Measurements from ENCODE around the gene EXT2.

DNA sequence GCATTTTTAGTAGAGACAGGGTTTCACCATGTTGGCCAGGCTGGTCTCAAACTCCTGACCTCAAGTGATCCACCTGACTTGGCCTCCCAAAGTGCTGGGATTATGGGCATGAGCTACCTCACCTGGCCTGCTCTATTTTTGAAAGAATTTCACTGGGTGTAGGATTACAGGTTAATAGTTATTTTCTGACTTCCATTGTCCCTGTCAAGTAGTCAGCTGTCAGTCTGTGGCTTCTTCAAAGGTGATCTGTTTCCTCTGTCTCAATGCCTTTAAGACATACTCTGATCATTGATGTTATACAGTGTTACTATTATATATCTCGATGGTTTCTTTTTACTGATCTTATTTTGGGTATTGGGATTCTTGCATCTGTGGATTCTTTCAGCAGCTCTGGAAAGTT, 10.1 kb upstream of the EXT2 start:
- TF ChIP-seq, protein P1, sequence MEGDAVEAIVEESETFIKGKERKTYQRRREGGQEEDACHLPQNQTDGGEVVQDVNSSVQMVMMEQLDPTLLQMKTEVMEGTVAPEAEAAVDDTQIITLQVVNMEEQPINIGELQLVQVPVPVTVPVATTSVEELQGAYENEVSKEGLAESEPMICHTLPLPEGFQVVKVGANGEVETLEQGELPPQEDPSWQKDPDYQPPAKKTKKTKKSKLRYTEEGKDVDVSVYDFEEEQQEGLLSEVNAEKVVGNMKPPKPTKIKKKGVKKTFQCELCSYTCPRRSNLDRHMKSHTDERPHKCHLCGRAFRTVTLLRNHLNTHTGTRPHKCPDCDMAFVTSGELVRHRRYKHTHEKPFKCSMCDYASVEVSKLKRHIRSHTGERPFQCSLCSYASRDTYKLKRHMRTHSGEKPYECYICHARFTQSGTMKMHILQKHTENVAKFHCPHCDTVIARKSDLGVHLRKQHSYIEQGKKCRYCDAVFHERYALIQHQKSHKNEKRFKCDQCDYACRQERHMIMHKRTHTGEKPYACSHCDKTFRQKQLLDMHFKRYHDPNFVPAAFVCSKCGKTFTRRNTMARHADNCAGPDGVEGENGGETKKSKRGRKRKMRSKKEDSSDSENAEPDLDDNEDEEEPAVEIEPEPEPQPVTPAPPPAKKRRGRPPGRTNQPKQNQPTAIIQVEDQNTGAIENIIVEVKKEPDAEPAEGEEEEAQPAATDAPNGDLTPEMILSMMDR (IDR thresholded peaks at IDR 0.05) = no peak
- TF ChIP-seq POLR2A (IDR thresholded peaks at IDR 0.05) = no peak
